ENCODE results near the gene CCDC88C. TPM values are rescaled to one million over a fixed set of nuclear protein-coding genes. Genes with fewer than 3 reads are reported as not detected.

Gene CCDC88C
- total RNA-seq, 1 experiment from 2014 or later, result 19.7 TPM

GRCh38 chr14:91368776-91369416 is 48.7 kb downstream of the CCDC88C start:
- H3F3A ChIP-seq (ENCODE audit: low read length, unreplicated experiment), result no peaks in the 10 kb centered on the region
- intact Hi-C loops (cut with micrococcal nuclease), result no loop called here
- peaks cover 57% of the 10 kb centered on the region for H3K79me2 ChIP-seq (ENCODE audit: low read length)
- no peak overlapping the region for H3K4me2 ChIP-seq (ENCODE audit: low read length)
- no peaks in the 10 kb centered on the region for H3K27me3 ChIP-seq (ENCODE audit: low read length)
- TF ChIP-seq EZH2 (IDR thresholded peaks at IDR 0.05; ENCODE audit: low read length, unreplicated experiment) (no peak), EZH2phosphoT487 (IDR thresholded peaks at IDR 0.05; ENCODE audit: borderline replicate concordance, low read length) (no peak)
- TF ChIP-seq, protein P1, sequence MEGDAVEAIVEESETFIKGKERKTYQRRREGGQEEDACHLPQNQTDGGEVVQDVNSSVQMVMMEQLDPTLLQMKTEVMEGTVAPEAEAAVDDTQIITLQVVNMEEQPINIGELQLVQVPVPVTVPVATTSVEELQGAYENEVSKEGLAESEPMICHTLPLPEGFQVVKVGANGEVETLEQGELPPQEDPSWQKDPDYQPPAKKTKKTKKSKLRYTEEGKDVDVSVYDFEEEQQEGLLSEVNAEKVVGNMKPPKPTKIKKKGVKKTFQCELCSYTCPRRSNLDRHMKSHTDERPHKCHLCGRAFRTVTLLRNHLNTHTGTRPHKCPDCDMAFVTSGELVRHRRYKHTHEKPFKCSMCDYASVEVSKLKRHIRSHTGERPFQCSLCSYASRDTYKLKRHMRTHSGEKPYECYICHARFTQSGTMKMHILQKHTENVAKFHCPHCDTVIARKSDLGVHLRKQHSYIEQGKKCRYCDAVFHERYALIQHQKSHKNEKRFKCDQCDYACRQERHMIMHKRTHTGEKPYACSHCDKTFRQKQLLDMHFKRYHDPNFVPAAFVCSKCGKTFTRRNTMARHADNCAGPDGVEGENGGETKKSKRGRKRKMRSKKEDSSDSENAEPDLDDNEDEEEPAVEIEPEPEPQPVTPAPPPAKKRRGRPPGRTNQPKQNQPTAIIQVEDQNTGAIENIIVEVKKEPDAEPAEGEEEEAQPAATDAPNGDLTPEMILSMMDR (conservative IDR thresholded peaks at IDR 0.05; ENCODE audit: low read depth, low read length), result no peak
- no peak overlapping the region for H2AFZ ChIP-seq (ENCODE audit: low read length)
- H3K27ac ChIP-seq (ENCODE audit: low read length), result no peak overlapping the region
- peaks cover 32% of the 10 kb centered on the region for H3K4me1 ChIP-seq (ENCODE audit: insufficient read depth, low read length)
- H3K9me2 ChIP-seq (replicated peaks; ENCODE audit: low read length), result no peaks in the 10 kb centered on the region
- H3K36me3 ChIP-seq (ENCODE audit: low read depth, low read length), result no peaks in the 10 kb centered on the region
- H4K20me1 ChIP-seq (ENCODE audit: low read length), result no peaks in the 10 kb centered on the region
- no peak for DNase-seq
- no peaks in the 10 kb centered on the region for H3K9me3 ChIP-seq (ENCODE audit: low read length)
- no peak overlapping the region for H3K9ac ChIP-seq (ENCODE audit: low read length)
- no TSS peak for BruUV-seq (replicated peaks)
- POLR2A ChIA-PET (ENCODE audit: unreplicated experiment), result no interaction called here
- CTCF ChIA-PET, result no interaction called here
- ATAC-seq, result no peak
- H3K4me3 ChIP-seq (ENCODE audit: low read length), result no peak overlapping the region

GRCh38 chr14:91367173-91368171 is 50.1 kb downstream of the CCDC88C start:
- TF ChIP-seq EZH2phosphoT487 (IDR thresholded peaks at IDR 0.05; ENCODE audit: borderline replicate concordance, low read length), result no peak
- TF ChIP-seq, protein P1 (conservative IDR thresholded peaks at IDR 0.05; ENCODE audit: low read depth, low read length), result no peak
- no peak for TF ChIP-seq EZH2 (IDR thresholded peaks at IDR 0.05; ENCODE audit: low read length, unreplicated experiment)
- no peaks in the 10 kb centered on the region for H4K20me1 ChIP-seq (ENCODE audit: low read length)
- no peak overlapping the region for H3K4me2 ChIP-seq (ENCODE audit: low read length)
- H3F3A ChIP-seq (ENCODE audit: low read length, unreplicated experiment), result no peaks in the 10 kb centered on the region
- intact Hi-C loops (cut with micrococcal nuclease), result no loop called here
- H3K9me2 ChIP-seq (replicated peaks; ENCODE audit: low read length), result no peaks in the 10 kb centered on the region
- H3K79me2 ChIP-seq (ENCODE audit: low read length), result peaks cover 57% of the 10 kb centered on the region
- no peak overlapping the region for H2AFZ ChIP-seq (ENCODE audit: low read length)
- H3K9me3 ChIP-seq (ENCODE audit: low read length), result no peaks in the 10 kb centered on the region
- POLR2A ChIA-PET (ENCODE audit: unreplicated experiment), result no interaction called here
- H3K4me3 ChIP-seq (ENCODE audit: low read length), result no peak overlapping the region
- H3K36me3 ChIP-seq (ENCODE audit: low read depth, low read length), result no peaks in the 10 kb centered on the region
- ATAC-seq, result peak; percentile 28
- H3K9ac ChIP-seq (ENCODE audit: low read length), result no peak overlapping the region
- DNase-seq, result peak; percentile 79
- BruUV-seq (replicated peaks), result no TSS peak
- H3K27ac ChIP-seq (ENCODE audit: low read length), result peak overlapping the region; percentile 57
- CTCF ChIA-PET, result no interaction called here
- peaks cover 21% of the 10 kb centered on the region for H3K4me1 ChIP-seq (ENCODE audit: insufficient read depth, low read length)
- no peaks in the 10 kb centered on the region for H3K27me3 ChIP-seq (ENCODE audit: low read length)

Measured in PC-3 (cell line).